ENCODE results near the gene DMD. TPM values are rescaled to one million over a fixed set of nuclear protein-coding genes. Genes with fewer than 3 reads are reported as not detected.

Gene DMD
- total RNA-seq, 1 donor from 2014 or later: 131 TPM

DNA sequence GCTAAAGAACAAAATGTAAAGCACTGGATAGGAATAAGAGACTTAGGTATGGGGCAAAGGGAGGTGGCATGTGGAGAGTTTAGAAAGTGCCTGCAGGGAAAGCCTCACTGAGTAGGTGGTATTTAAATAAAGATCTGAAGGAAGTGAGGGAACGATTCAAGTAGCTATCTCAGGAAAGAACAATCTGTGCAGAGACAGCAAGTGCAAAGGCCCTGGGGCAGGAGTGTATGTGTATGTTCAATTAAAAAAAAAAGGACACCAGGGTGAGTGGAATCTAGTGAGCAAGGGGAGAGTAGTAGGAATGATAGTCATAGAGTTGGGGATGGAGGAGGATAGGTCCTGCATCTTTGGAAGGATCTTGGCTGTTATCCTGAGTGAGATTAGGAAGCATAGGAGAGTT, 1359.6 kb downstream of the DMD start:
- ATAC-seq: no peak
- DNase-seq: no peak
- intact Hi-C loops (cut with micrococcal nuclease): no loop called here

DNA sequence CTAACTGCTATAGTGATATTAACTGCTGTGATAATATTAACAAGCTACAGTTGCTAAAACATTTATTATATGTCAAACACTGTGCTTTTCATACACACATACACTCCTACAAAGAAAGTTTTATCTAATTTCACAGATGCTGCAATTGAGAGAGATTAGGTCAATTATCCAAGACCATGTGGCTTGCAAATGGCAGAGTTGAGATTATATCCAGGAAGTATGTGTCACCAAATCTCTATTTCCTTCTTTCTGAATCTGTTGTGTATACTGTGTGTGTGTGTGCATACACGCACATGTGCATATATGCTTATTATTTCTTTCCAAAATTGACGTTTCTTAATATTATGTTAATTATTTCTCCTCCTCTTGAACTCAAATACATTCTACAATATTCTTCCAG, 1363.6 kb downstream of the DMD start:
- intact Hi-C loops (cut with micrococcal nuclease): no loop called here
- ATAC-seq (no peak), DNase-seq (no peak)

DNA sequence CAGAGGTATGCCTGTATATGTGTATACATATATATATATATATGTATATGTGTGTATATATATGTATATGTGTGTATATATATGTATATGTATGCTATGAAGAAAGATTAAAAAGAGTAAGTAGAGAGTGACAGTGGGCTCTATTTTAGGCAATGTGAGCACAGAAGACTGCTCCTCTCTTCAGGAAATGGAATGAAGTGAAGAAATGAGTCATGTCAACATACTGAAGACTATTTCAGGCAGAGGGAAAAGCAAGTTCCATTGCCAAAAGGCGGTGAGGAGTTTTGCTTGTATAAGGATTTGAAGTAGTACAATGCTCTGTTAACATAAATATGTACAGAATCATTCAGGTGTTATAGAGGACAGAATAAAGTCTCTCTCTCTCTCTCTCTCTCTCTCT, 1366.3 kb downstream of the DMD start:
- peak; percentile 40 for ATAC-seq
- intact Hi-C loops (cut with micrococcal nuclease): no loop called here
- DNase-seq: no peak

DNA sequence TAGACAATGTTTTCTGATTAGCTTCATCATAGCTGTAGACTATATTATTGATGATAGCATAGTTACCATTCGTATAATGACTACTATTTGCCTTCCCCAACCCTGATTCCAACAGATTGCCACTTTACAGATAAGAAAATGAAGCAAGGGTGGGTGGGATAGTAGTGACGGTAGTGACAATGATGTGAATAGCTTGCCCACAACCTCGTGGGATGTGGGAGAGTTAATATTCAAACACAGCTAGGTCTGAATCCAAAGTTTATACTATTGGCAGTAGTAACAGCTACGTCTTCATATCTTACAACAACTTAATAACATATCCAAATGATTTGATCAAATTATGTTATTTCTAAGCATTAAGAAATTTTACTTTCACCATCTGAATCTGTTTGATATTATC, 1372.7 kb downstream of the DMD start:
- intact Hi-C loops (cut with micrococcal nuclease): no loop called here
- ATAC-seq (no peak), DNase-seq (no peak)

DNA sequence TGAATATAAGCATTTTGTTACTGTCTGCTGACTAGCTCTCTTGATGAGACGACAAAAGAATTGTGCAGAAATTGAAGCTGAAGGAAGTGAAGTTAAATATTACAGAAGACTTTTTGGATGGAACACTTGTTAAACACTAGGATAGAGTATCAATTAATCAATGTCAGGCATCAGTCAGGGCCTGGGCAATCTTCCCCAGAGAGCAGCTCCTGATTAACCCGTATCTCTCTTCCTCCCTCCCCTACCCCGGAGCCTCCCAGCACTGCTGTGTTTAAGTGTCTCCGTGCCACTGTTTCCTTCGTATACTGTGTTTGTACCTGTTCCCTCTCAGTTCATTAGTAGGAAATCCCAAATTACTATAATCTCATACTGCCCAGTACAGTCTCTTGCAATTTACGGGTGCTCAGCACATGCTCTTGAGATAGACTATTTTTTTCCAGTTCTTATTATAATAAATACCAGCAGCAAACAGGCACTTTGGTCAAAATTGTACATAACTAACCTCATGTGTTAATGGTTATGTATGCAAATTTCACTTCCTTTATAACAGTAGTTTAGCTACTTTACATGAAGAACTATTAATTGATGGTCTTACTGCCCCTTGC, 1373.8 kb downstream of the DMD start:
- no peak for ATAC-seq
- intact Hi-C loops (cut with micrococcal nuclease): no loop called here
- DNase-seq: no peak

DNA sequence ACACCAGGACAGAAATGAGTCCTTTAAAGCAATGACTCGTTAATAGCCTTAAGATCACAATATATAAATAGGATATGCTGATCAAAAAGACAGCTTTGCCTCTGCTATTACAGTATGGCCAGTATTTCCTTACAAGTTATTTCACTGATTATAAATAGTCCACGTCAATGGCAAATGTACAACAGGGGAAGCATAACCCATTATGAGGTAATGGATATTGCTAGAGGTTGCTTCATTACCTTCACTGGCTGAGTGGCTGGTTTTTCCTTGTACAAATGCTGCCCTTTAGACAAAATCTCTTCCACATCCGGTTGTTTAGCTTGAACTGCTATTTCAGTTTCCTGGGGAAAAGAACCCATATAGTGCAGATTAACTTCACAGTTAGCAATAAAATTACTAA, 1374.9 kb downstream of the DMD start:
- ATAC-seq: no peak
- intact Hi-C loops (cut with micrococcal nuclease): no loop called here
- no peak for DNase-seq

DNA sequence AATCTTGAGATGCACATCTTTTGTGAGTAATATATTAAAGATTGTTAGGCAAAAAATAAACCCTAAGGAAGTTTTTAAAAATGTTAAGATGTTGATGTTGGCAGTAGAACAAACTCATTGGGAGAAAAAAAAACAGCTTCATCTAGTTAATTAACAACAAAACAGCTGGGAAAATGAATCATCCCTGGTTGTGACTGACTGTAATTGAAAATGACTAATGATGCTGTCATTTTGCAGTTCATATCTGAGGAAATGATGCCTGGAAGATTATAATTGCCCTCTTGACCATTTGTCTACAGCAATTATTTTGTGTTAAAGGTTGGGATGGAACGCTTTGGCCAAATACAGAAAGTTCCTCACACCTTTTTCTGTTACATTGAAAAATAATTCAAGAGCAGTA, 1379.1 kb downstream of the DMD start:
- ATAC-seq: no peak
- intact Hi-C loops (cut with micrococcal nuclease): no loop called here

DNA sequence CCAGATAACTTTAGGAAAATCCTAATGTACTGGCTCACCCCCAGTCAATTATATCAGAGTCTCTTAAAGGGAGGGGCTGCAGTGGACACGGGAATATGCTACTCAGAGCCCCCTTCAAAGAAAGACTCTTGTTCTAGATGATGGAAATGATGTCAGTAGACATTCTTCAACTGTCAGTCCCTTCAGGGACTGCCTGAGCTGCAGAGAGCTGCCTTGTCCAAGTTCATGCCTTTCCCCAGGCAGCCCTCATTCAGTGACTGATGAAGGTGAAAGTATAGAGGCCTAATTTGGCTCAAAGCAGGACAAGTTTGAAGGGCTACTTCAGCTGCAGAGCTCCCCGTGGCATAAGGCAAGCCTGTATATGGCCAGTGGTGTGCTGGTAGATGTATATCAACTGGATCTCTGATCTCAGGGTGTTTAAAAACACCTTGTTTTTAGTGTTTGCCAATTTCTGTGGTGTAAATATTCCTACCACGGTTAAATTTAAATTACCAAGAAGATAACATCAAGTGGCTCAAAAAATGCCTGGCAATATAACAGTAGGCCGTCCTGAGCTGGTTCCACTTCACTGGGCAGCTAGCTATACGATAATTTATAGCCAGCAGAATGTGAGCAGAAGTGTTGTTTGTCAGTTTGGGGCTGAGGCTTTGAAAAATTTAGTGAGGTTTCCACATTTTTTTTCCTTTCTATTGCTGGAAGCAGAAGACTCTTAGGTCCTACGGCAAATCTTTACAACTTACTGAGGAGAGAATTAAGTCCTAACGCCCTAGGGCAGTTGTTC, 1390.7 kb downstream of the DMD start:
- no peak for ATAC-seq
- intact Hi-C loops (cut with micrococcal nuclease): no loop called here
- DNase-seq: no peak

More for the DNA sequence above, 1379.1 kb downstream of the DMD start:
- no peak for DNase-seq

DNA sequence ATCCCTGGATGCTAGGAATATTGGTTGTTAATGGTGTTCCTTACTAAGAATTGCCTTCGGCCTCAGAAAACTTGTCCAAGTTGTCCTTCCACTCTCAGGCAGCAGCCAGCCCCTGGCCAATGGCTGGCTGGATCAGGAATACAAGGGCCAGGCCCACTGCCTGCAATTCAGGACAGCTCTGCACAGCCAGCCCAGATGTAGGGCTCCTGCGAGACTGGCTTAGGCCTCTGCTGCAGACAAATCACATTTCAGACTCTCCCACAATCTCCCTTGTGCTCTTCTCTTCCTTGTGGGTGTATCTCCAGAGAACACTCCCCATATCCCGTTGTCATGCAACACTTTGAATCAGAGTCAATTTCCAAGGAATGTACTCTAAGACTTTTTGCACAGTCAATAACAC, 1391.9 kb downstream of the DMD start:
- ATAC-seq: peak; percentile 76
- peak; percentile 29 for DNase-seq
- intact Hi-C loops (cut with micrococcal nuclease): no loop called here

DNA sequence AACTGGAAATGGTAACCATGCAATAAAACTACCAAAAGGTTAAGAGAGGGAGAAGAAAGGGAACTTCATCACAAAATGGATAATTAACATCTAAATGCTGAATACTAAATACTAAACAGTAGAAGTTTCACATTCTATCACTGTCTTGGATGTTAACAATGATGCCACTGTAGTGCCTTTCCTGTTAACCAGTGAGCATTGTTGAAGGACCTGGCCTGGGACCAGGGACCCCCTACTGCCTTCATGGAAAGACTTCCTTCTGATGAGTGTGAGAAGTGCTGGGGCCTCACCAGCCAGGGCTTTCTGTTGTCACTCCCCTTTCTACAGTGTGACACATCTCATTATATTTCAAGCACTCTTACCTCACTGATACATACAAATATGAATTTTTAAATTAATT, 1400.2 kb downstream of the DMD start:
- intact Hi-C loops (cut with micrococcal nuclease): no loop called here
- DNase-seq: no peak
- ATAC-seq: no peak

DNA sequence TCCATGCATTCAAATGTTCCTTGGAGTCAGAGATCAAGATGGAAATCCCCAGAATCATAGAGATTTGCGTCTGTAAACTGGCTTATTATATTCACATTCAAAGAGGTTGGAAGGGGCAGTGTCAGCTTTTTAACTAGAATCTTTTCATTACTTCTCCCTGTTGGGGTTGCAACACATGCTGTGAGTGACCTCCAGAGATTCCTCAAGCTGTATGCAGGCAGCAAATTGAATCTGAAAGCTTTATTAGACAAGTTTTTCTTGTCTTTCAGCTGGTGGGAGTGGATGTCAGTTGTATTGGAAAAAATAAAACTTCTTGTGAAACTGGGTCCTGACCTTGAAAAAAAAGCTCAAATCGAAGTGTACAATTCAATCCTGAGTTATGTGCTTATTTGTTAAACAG, 1403.0 kb downstream of the DMD start:
- DNase-seq (no peak), ATAC-seq (no peak)
- intact Hi-C loops (cut with micrococcal nuclease): no loop called here

DNA sequence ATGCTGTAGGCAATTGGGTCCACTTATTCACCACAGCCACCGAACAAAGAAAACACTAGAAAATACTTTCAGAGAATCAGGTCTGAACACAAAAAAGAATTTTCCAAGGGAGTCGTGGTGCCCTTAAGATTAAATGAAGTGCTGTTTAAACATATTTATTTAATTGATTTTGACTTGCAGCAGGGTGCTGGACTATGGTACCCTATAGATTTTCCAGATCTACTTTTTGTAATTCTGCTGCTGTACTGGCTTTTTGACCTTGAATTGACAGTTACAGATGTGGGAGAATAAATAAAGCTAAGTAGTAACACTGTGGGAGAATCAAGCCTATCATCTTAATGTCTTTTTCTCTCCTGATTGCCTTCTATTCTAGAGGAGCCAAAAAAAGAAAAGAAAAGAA, 1404.2 kb downstream of the DMD start:
- DNase-seq (no peak), ATAC-seq (no peak)
- intact Hi-C loops (cut with micrococcal nuclease): no loop called here

DNA sequence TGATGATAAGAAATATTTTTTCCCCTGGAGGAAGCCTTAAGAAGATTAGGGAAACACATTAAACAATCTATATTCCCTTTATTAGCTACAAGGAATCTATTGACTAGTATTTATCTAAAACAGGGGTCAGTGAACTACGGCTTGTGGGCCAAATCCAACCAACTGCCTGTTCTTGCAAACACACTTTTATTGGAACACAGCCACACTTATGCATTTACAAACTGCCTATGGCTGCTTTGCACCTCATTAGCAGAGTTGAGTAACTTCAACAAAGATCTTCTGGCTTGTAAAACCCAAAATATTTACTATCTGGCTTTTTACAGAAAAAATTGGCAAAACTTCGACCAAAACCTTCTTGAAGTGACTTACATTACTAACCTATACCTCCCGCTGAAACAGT, 1405.6 kb downstream of the DMD start:
- no peak for DNase-seq
- intact Hi-C loops (cut with micrococcal nuclease): no loop called here
- no peak for ATAC-seq

DNA sequence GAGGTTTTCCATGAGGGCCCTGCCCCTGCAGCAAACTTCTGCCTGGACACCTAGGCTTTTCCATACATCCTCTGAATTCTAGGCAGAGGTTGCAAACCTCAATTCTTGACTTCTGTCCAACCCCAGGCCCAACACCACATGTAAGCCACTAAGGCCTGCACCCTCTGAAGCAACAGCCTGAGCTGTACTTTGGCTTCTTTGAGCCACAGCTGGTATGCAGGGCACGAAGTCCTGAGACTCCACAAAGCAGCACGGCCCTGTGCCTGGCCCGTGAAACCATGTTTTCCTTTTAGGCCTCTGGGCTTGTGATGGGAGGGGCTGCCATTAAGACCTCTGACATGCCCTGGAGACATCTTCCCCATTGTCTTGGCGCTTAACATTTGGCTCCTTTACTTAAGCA, 1411.1 kb downstream of the DMD start:
- intact Hi-C loops (cut with micrococcal nuclease): no loop called here
- DNase-seq (no peak), ATAC-seq (no peak)

DNA sequence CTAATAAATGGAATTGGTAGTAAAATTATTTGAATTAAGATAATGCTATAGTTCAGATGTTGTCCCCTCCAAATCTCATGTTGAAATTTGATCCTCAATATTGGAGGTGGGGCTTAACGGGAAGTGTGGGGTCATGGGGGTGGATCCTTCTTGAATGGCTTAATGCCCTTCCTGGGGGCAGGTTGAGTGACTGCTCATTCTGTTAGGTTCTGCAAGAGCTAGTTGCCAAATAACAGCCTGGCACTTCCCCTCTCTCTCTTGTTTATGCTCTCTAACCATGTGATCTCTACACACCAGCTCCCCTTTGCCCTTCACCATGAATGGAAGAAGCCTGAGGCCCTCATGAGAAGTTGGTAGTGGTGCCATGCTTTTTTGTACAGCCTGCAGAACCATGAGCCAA, 1414.7 kb downstream of the DMD start:
- intact Hi-C loops (cut with micrococcal nuclease): no loop called here

DNA sequence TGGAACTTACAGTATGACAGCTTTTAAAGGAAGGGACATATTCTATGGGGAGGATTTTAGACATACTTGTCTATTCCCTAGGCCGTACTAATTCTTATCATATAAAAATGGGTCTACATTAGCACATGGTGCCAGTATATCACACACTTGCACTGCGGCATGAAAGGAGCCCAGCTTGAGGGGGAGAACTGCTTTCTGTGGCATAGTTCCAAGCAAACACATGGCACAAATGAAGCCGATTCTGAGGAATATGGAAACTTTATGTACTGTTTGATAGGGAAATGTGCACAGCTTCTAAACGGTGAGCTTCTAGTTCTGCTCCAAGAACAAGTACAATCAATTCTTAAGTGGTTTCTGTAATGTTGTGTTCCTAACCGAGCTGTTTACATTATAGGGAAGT, 1463.9 kb downstream of the DMD start:
- no peak for DNase-seq
- ATAC-seq: no peak
- intact Hi-C loops (cut with micrococcal nuclease): no loop called here

More for the DNA sequence above, 1414.7 kb downstream of the DMD start:
- DNase-seq (no peak), ATAC-seq (no peak)

DNA sequence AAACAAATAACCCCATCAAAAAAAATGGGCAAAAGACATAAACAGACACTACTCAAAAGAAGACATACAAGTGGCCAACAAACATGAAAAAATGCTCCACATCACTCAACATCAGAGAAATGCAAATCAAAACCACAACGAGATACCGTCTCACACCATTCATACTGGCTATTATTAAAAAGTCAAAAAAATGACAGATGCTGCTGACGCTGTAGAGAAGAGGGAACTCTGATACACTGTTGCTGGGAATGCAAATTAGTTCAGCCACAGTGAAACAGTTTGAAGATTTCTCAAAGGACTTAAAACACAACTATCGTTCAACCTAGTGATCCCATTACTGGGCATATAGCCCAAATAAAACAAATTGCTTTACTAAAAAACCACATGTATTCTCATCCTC, 1468.3 kb downstream of the DMD start:
- no peak for DNase-seq
- no peak for ATAC-seq
- intact Hi-C loops (cut with micrococcal nuclease): no loop called here

DNA sequence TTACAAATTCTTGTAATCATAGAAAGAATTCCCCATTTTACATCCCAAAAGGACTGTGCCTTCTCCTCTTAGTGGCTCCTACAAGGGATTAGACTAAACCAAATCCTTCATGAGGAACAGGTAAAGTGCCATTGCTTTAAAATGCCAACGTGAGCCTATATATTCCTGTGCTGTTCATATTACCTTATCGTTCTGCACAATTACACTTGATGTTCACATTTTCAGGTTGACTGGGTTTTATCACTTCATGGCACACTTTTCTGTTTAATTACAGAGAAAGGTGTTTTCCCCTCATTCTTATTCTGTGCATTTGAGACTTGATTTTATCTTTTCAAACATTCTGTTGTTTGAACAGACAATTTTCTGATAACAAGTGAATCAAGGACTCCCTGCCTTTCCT, 1493.9 kb downstream of the DMD start:
- intact Hi-C loops (cut with micrococcal nuclease): no loop called here
- ATAC-seq: no peak
- DNase-seq: no peak

DNA sequence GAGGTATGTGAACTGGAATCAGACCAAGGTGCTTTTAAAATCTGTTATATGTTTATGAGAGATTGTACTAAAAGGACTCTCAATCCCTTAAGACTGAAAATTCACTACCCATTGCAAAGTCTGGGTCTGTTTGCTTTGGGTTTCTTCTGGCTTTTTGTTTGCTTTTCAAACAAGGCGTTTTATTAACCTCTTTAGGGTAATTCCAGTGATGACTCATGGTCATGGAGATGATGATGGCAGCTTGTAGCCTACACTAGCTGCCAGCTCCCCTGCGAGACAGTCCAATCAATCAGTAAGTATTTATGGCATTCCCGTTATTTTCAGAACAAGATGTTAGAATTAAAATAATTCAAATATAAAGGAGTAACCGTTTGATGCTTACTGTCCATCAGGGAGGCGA, 1495.7 kb downstream of the DMD start:
- no peak for DNase-seq
- ATAC-seq: no peak
- intact Hi-C loops (cut with micrococcal nuclease): no loop called here

DNA sequence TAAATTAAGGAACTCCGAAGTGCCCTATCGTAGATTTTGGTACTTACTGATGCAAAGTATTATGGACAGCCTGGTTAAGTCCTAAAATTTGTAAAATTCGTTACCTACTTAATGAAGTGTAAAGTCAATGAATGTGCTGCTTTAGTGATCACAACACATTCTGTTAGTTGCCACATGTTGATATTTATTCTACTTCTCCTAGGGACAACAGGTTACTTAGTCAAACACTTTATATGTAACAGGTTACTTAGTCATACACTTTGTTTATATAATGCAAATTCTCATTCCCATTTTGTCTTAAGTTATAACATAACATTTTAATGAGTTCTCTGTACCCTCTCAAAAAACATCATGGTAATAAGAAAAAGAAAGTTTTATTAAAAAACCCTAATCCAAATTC, 1496.6 kb downstream of the DMD start:
- intact Hi-C loops (cut with micrococcal nuclease): no loop called here
- DNase-seq: no peak
- ATAC-seq: no peak

DNA sequence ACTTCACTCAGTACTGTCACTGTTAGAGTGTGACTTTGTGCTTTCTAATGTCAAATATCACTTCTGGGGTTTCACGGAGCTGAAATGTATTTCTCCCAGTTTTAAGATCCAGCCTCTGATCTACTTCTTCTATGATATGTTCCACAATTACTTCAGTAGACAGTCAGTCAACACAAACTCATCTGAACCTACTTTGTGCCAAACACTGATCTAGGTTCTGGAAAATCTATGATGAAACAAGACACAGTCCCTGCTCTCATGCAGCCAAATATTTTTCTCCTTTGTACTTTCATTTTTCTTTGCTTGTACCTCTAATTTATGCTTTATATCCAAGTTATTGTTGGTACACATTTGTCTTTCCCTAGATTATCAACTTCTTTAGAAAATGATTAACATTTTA, 1498.2 kb downstream of the DMD start:
- intact Hi-C loops (cut with micrococcal nuclease): no loop called here
- DNase-seq (no peak), ATAC-seq (no peak)
